GM15510 (cell line): ENCODE results near the gene EPHB2.

Source experiments
- POLR2A ChIP-seq: IDR thresholded peaks from 3 replicates; pipeline ENCODE4 v1.6.1; 2011; ENCODE audit warnings: borderline replicate concordance; ENCODE audit not compliant: insufficient read length; ENCODE audit errors: extremely low read depth

The EPHB2 gene

DNA sequence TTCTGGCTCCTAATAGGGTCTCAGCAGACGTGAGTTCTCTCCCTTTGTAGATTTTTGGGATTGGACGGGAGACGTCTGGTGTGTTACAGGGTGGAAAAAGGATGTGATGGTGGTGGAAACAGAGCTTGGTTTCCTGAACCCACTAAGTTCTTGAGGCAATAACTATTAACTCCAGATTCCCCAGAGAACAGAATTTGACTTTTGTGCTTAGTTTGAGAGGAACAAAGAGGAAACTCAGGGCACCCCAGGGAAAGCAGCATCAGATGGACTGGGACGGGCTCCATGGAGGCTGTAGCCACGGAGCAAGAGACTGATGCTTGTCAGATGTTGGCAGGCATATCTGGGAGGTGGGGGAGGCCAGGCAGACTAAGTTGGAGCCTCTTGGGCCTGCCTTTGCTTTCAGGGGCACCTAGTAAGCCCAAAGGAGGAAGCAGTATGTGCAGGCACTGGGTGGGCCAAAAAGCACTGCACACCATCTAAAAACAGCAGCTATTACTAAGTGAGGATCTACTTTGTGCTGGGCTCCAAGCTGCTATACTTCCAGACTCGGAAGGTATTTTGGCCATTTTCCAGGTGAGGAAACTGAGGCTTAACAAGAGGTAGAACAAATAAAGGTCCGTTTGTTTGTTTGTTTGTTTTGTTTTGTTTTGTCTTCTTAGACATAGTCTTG lies 66.9 kb downstream of the EPHB2 start:
- TF ChIP-seq POLR2A, result no peak

DNA sequence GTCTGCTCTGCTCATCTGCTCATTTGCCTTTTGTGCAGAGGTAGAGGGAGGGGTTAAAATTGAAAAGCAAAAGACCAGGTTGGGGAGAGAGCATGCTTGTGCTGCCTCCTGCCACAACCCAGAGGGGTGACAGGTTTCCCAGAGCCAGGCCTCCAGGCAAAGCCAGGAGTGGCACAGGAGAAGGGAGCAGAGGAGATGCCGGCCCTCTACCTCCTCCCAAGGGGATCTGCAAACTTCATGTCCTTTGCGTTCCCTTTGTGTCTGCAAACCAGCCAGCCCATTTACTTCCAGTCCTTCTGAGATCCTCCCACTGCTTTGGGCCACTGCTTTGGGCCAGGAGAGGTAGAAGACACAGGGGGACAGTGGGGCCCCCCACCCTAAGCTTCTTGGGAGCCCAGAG lies 67.8 kb downstream of the EPHB2 start:
- TF ChIP-seq POLR2A, result no peak

DNA sequence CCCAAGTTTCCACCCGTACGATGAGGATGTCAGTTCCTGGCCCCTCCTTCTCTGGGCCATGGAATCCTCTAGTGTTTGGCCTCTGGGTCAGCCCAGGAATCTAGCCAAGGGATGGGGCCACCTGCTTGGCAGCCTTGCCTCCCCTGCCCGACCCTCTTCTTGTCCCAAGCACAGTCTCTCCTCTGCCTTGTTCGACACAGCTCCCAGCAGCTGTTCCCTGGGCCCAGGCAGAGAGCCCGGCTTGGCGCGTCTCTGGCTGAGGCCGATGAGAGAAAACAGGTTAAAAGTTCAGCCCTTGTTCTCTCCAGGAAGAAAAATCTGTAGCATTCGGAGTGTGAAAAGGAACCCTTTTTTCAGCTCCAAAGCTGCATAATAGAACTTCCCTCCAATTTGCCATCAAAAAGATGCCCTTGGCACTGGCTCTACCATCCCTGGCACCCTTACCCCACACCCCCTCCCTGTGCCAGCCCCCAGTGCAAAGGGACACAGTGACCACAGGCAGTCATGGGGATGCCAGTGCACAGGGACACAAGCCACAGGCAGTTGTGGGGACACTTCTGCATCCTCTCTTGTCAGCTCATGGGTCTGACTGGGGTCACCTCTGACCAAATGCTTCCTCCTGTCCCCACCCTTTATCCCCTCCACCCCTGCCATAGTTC lies 68.4 kb downstream of the EPHB2 start:
- no peak for TF ChIP-seq POLR2A

DNA sequence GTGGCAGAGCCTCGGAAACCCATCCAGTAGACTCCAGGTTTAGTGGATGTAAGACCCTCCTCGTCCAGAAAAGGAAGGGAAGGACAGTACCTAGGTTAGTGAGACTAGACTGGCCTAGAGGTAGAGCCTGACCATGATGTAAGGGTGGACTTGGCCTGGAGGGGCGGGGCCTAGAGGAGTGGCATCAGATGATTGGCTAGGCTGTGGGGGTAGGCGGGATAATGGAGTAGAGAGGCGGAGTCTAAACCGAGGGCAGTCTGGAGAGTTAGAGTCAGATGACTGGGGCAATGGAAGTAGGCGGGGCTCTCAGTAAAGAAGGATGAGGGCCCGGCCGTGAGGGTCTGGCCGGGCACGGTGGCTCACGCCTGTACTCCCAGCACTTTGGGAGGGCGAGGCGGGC lies 70.1 kb downstream of the EPHB2 start:
- no peak for TF ChIP-seq POLR2A

DNA sequence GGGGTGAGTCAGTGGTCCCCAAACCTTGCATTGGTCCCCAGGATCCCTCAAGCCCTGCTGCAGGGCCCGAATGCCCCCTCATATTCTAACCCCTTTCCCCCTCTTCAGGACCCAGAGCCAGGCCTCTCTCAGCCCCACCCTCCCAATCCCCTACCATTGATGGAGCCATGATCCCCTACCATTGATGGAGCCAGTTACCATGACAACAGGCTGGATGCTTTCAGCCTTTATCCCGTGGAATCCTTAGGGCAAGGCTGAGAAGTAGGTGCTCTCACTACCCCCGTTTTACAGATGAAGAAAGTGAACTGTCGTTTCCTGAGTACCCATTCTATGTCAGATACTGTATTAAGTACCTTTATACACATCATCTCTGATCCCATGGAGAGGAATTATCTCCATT lies 70.8 kb downstream of the EPHB2 start:
- TF ChIP-seq POLR2A, result no peak

DNA sequence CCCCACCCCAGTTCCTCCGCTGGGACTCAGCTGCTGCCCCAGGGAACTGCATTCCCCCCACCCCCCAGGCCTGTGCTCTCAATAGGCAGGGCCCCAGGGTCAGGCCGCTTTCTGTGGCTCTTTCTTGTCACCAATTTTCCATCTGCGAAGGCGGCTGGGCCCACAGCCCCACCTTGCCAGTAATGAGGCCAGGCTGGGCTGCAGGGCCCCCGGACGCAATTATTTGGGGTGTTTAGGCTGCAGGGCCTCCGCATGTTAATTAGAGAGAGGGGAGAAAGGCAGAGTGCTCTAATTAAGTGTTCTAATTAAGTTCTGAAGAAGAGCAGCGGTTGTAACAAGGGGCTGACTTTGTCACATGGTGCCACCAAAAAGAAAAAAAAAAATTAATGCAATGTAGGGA lies 71.8 kb downstream of the EPHB2 start:
- TF ChIP-seq POLR2A, result no peak

DNA sequence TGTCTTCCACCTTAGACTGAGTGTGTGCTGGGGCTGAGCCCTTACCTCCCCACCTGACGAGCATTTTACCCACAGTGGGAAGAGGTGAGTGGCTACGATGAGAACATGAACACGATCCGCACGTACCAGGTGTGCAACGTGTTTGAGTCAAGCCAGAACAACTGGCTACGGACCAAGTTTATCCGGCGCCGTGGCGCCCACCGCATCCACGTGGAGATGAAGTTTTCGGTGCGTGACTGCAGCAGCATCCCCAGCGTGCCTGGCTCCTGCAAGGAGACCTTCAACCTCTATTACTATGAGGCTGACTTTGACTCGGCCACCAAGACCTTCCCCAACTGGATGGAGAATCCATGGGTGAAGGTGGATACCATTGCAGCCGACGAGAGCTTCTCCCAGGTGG lies 73.7 kb downstream of the EPHB2 start:
- TF ChIP-seq POLR2A, result no peak

DNA sequence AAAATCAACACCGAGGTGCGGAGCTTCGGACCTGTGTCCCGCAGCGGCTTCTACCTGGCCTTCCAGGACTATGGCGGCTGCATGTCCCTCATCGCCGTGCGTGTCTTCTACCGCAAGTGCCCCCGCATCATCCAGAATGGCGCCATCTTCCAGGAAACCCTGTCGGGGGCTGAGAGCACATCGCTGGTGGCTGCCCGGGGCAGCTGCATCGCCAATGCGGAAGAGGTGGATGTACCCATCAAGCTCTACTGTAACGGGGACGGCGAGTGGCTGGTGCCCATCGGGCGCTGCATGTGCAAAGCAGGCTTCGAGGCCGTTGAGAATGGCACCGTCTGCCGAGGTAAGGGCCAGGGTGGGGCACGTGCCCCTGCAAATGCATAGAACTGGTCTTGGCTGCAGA lies 74.1 kb downstream of the EPHB2 start:
- no peak for TF ChIP-seq POLR2A

DNA sequence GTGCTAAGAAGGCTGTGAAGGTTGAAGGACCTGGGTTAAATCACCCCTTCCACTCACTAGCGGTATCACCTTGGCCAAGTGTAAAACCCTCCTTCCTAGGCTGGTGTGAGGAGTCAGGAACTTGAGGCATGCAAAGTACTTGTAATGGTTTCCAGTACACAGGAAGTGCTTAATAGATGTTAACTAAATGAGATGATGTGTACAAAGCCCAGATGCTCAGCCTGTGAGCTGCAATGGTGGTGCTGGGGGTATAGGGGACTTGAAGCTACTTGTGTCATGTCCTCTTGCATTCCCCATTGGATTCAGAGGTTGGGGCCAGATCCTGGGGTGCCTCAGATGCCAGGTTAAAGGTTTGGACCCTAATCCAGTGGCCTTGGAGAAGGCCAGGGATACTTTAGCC lies 75.5 kb downstream of the EPHB2 start:
- TF ChIP-seq POLR2A, result no peak

DNA sequence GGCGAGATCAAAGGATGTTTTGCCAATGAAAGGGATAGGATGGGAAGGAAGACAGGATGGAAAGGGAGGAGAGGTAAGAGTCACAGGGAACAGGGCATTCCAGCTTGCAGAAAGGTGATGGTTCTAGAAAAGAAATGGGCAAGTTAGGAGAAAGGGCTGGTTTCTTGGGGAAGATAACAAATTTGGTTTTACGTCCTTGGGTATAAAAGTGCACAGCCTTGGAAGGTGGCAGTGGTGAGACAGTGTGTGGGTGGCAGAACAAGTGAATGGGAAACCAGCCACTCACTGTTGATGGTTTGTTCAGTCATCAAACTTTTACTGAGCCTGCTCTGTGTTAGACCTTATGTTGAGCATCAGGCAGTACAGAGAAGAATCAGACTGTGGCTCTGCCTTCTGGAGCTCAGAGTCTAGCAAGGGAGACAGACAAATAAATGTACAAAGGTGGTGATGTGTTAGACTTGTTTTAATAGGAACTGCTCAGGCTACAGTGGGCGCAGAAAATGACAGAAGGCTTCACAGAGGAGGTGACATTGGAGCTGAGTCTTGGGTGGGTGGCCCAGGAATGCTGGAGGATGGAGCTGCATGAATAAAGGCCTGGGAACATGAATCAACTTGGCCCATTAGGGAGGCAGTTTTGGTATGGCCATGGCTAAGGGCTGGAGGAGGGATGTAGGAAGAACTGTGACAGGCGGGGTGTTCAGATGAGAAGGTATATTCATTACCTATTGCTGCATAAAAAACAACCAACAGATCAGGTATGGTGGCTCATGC lies 76.3 kb downstream of the EPHB2 start:
- TF ChIP-seq POLR2A, result no peak

DNA sequence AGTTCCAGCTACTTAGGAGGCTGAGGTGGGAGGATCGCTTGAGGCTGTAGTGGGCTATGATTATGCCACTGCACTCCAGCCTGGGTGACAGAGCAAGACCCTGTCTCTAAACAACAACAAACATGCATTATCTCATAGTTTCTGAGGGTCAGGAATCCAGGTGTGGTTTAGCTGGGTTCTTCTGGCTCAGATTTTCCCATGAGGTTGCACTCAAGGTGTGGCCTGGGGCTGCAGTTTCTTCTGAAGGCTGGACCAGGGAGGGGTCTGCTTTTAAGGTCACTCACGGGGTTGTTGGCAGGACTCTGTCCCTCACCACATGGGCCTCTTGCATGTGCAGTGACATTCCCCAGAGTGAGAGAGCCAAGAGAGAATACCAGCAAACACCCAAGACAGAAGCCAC lies 77.0 kb downstream of the EPHB2 start:
- TF ChIP-seq POLR2A, result no peak

DNA sequence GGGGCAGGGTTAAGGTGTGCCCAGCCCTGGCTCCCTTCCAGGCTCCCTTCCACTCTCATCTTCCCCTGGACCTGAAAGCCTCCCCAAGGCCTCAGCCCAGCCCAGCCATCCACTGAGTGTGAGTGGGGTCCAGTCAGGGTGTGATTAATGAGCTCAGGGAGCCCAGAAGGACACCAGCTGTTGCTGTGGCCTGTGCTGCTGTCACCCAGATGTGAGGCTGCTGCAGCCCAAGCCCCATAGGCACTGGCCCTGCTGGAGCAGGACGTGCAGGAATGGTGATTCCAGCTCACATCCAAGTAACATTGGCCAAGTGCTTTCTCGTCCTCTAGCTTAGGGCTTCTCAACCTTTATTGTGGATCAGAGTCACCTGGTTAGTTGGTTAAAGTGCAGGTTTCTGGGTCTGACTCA lies 77.6 kb downstream of the EPHB2 start:
- no peak for TF ChIP-seq POLR2A

DNA sequence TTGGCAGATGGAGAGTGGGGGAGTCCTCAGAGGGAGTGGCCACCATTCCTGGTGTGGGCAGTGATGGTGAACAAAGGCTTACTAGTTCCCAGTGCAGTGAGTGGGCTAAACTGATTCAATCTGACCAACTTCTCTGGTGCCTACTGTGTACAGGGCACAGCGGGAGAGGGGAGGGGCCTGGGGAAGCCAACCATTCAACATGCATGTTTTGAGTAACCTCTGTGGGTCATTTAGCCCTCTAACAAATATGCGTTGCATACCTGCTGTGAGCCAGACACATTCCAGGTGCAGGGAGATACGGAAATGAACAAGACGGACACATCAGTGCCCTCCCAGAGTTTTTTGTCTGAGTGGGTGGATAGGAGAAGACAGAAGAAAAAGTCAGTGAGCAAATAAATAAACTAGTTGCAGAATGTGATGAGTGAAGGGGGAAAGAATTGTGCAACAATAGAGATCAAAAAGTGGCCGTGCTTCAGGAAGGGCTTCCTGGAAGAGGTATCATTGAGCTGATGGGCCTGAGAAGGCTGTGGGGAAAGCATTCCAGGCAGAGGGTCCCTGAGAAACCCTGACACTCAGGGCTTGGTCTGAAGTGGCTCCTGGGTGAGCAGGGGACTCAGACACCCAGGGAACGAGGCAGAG lies 78.8 kb downstream of the EPHB2 start:
- TF ChIP-seq POLR2A, result no peak

DNA sequence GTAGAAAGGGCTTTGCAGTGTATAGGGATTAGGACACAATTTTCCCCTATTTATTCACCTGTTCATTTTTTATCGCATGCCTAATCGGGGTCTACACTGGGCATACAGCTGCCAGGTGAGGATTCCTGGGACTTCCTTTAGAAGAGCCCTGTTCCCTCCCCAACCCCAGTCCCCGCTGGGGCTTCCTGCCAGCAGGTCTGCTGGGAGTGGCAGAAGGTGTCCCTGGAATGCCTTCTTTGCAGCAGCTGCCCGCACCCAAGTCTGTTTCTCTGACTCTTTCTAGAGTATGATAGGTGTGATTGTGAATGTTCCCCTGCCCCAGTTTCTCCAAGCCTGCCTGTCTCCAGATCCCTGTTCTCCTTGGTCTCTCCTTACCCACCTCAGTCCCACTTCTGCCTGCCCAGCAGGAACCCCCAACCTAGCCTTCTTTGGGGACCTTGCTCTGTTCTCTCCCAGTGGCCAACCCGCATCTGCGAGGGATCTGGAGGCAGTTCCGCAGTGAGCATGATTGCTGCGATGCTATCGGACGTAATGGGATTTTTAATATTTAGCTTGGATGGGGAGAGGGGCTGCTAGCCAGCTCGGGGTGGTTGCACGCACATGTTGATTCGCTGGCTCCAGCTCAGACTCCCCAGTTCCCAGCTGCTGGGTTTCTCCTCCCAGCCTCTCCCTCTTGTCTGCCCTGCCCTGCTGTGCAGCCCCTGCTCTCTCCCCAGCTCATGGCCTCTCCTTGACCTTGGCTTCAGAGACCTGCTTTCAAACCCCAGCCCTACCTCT lies 79.8 kb downstream of the EPHB2 start:
- TF ChIP-seq POLR2A, result no peak
